CD4-positive, alpha-beta T cell treated with Interleukin-17A for 4 hours (primary cell): ENCODE results near the gene ATG2A.
"Not testable (repeated sequence)": the region's sequence is repeated elsewhere in the genome, so short reads cannot be mapped to it uniquely, and the experiment has no call there.

Experiments used
- DNase-seq: peaks from one replicate; pipeline ENCODE4 v3.0.0-alpha.2; 2020; ENCODE audit warnings: mixed read lengths

The ATG2A gene

DNA sequence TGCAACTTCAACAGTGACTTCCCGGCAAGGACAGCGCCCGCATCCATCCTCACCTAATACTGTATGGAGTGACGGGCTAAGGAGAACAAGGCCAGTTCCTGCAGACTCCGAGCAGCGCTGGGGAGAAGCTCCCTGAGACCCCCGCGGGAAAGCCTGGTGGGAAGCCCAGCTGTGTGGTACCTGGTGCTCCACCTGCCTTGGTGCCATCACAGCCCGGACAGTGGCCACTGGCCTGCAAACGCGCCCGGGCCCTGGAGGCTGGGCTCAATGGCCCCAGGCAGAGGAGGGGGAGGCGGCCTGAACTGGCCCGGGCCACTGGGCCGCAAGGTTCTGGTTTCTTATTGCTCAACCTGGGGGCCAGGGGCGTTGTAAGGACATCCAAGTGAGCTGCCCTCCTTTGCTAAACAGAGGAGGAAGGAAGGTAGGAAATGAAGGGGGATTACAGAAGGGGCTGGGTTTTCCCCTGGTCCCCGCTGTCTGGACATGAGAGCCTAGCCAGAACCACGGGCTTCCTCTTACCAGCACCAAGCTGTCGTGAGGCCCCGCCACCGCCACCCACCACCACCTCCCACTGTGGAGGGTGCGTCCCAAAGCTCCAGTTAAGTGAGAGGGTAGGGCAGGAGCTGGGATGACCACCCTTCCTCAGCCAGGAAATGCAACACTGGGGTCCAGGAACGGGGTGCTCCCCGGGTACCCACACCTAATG lies 64.1 kb downstream of the ATG2A start:
- no peak for DNase-seq

DNA sequence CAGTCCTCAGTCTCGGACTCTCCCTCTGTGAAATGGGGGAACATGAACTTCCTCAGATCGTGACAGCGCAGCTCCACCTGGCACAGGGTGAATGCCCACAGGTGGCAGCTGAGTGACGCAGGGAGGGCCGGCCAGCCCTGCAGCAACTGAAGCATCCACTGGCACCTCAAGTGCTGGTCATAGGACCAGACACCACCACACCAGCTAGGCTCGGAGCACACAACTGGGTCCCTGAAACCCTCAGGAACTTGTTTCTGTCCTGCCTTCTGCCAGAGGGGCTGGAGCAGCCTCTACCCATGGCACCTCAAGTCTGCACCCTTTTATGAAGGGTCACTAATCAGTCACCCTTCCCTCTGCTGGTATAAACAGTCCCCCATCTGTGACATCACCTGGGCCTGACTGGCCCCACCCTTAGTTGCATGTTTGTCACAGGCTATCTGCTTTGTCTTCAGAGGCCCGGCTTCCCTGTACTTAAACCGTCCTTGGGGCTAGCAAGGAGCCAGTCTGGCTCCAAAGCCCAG lies 65.1 kb downstream of the ATG2A start:
- peak; percentile 48 for DNase-seq

DNA sequence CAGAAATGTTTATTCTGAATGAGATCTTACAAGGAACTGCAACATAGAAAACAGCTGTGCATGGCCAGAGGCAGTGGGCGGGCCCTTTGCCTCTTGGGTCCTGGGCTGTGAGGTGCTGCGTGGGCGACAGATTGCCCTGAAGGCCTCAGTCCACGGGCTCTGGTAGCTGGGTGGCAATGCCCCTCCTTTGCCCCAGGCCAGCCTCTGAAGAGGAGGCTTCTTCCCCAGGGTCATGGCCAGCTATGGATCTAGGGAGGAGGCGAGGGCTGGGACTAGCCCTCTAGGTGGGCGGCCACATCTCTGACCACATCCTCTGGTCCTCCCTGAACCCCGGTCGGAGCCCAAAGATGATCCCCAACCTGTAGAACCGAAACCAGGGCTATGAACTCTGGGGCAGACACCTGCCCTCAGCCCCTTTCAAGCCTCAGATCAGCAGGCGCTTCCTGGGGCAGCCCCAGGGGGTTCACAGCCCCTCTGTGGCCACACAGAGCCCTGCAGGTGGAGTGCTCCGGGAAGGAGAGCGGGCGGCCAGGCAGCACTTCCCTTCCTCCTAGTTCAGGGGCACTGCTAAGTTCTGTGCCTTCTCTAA lies 65.9 kb downstream of the ATG2A start:
- peak; percentile 58 for DNase-seq

DNA sequence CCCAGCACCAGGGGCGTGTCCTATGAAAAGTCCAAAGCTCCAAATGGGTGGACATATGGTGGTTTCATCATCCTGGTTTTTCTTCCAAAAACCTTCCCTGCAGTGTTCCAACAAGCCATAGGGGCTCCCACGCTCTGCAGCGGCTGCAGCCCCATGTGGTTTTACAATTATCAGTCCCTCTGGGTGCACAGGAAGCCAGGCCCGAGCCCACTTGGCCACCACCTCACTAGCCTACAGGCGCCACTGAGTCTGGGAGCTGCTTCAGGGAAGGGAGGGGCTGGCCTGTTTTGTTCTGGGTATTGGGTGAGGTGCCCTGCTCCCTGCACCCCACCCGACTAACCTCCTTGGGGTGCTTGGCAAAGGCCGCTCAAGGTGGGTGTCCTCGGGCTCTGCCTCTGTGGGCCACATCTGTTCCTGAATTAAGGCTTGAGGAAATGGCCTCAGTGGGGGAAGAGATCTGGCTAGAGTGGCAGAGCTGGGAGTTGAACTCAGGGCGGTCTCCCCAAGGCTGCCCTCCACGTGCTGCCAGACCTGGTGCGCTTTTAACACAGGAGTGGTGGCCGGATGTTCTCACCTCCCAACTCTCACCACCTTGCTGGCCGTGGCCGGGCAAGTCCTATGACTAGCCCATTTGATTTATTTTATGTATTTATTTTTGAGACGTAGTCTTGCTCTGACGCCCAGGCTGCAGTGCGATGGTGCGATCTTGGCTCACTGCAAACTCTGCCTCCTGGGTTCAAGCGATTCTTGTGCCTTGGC lies 67.2 kb downstream of the ATG2A start:
- no peak for DNase-seq

DNA sequence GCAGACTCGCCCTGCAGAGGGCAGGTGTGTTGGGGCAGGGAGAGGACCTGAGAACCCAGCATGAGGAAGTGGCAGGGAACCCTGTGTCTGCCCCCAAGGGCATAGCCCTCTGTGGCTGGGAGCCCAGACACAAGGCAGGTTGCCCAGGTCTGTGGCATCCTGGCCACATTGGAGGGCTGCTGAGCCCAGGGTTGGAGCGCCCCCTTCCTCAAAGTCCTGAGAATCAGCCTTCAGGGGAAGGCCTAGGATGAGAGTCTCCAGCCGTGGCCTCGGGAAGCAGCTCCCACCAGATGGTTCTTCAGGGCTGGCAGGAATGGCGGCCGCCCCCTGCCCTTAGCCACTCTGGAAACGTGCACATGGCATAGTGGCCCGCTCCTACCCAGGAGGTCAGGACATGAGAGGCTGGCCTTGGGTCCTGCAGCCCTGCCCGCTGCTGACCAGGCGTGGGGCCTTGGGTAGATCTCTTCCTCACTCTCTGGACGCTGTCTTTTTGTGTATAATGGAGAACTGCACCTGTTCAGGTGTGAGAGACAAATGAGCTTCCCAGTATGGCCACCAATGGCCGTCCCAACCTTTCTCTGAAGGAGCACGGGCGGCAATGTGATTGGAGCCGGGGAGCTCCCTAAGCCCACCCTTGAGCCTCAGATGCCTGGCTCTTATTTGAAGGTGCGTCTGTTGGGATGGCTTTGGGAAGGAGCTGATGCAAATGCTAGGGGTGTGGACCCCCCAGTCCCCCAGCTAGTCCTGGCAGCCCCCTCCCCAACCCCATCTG lies 68.0 kb downstream of the ATG2A start:
- peak; percentile 74 for DNase-seq

DNA sequence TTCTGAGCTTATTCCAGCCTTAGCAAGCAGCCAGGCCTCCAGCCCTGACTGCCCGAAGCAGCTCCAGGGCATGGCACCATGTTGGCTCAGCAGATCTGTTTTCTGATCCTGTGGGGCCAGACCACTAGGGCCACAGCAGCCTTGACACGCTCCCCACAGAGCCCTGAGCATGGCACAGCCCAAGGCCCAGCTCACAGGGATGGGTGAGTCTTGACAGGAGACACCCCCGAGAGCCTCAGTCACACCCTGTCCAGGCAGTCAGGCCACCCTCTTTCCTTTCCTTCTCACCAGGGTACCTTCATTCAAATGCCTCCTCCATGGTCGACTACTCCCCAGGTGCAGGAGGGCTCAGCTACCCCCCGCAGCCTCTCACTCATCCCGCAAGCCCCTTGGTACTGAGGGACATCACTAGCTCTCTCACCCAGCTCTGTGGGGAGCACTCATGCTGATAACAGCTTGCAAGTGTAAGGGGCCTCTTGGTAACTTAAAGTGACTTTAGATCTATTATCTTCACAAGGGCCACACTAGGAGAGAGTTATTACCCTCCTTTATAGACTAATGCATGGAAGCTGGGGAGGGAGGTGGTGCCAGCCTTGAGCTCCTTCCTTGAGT lies 68.7 kb downstream of the ATG2A start:
- no peak for DNase-seq

DNA sequence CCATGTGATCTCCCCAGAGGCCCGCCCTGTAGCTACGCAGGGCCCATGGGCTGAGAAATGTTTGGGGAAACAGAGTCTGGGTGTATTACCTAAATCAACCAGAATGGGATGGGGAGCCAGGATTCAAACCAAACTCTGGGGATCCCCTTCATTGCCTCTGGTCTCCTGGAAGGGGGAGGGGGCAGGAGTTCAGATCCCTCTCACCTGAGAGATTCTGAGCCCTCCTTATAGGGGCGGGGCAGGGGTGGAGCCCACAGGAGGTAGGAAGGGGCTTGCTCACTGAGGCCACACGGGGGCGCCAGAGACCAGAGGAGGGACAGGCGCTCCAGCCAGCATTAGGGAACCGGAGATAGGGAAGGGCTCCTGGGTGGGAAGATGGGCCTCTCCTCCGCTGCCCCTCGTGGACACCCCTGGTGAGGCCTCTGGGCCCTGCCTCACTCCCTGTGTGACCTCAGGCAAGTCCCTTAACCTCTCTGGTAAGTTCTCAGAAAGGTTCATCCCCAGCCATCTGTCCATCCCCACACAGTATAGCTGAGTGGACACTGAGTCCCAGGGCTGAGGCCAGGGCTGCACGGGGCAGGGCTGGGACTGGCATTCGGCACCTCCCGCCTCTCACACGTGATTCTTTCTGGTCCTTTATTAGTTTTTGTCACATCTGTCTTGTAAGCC lies 69.9 kb downstream of the ATG2A start:
- peak; percentile 99 for DNase-seq

DNA sequence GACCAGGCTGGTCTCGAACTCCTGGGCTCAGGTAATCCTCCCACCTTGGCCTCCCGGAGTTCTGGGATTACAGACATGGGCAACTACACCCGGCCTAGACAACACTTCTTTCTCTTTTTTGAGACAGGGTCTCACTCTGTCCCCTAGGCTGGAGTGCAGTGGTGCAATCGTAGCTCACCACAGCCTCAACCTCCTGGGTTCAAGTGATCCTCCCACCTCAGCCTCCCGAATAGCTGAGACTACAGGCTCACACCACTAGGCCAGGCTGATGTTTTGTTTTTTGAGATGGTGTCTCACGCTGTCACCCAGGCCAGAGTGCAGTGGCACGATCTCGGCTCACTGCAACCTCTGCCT lies 71.3 kb downstream of the ATG2A start:
- DNase-seq: not testable (repeated sequence)

DNA sequence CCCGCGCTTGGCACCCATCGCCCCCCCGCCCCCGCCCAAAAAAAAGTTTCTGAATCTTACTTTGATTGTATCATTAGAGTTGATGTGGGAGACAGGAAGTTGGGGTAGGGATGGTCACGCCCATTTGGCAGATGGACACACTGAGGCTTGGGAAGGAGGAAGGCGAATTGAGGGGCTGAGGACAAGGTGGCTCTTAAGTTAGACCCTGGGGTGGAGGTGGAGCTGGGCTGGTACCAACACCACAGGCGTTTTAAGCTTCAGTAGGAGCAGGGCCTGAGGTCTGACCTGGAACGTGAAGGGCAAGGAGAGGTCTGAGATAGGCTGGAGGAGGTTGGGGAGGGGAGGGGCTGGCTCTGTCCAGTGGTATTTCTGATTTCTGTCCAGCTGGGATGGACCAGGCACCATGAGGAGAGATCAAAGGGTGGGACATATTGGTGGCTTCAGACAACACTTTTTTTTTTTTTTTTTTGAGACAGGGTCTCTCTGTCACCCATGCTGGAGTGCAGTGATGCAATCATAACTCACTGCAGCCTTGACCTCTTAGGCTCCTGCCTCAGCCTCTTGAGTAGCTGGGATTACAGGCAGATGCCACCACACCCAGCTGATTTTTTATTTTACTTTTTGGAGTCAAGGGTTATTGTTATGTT lies 71.8 kb downstream of the ATG2A start:
- DNase-seq: no peak
